Stromal cell of bone marrow (primary cell): Measurements from ENCODE around the gene FSTL4.

Experiments
- DNase-seq: peaks from one replicate; pipeline ENCODE4 v3.0.0-alpha.2; 2012; ENCODE audit warnings: low read depth

The FSTL4 gene

GRCh38 chr5:133426264-133426663 lies 186.1 kb downstream of the FSTL4 start:
- DNase-seq: no peak

GRCh38 chr5:133425764-133426163 lies 186.6 kb downstream of the FSTL4 start:
- no peak for DNase-seq

- DNase-seq: no peak
These were observed 187.1 kb downstream of the FSTL4 start for GRCh38 chr5:133425222-133425621.

DNA sequence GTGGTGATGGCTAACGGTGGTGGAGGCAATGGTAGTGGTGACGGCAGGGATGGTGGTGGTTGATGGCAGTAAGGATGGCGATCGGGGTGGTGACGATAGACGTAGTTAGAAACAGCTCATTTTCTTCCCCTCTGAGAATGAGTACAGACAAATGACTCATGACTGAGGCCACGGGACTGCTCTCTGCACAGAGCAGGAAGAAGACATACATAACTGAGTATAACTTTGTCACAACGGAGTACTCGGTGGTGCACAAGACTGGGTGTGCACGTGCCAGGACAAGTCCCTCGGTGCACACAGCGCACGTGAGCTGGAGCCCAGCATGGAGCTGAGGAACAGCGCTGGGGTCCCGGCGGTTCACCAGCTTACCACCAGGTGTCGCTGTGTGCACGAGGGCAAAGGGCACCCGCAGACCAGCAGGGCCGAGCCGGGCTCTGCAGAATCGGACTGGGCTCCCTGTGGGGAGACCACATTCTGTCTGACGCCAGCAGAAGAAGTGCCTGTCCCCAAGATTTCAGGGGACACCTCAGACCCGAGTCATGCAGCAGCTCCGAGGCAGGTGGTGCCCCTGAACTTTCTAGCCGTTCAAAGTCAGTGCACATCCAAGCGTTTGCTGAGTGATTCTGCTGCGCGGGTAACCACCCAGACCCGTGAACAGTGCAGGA lies 188.6 kb downstream of the FSTL4 start:
- peak; percentile 23 for DNase-seq

DNA sequence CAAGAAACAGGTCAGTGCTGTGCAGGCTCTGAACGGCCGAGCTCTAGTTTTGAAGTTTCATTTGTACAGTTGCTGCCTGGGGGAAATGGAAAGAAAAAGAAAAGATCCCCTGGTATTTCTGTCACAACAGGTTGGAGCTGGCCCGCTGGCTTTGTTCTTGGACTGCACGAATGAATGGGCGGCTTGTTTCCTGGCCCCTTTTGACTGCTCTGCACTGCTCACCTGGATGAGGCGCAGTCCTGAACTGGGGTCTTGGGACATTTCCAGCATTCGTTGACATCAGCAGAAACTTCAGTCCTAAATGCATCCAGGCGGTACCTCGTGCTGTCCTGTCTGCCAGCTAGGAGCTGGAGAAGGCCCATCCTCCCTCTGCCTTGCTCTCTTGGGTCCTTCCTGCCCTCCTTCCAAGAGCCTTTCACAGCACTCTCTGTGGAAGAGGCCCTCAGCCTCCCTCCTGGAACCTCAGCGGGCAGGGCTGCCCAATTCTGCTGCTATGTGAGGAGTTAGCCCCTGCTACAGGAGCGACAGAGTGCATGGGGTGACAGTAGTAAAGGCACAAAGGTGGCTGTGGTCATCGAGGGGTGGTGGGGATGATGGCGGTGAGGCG lies 189.2 kb downstream of the FSTL4 start:
- DNase-seq: no peak

DNA sequence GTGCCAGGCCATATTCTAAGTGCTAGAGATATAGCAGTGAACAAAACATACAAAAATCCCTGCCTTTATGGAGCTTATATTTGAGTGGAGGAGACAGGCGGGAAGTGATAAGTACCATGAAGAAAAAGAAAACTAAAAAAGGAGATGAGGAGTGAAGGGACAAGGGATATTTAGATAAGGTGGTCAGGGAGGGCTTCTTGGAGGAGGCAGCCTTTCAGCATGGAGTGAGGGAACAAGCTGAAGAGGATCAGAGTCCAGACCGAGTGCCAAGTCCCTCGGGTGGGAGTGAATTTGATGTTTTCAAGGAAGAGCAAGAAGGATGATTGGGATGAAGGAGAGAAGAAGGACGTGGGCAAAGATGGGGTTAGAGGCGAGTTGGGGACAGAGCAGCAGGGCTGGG lies 190.5 kb downstream of the FSTL4 start:
- DNase-seq: no peak

DNA sequence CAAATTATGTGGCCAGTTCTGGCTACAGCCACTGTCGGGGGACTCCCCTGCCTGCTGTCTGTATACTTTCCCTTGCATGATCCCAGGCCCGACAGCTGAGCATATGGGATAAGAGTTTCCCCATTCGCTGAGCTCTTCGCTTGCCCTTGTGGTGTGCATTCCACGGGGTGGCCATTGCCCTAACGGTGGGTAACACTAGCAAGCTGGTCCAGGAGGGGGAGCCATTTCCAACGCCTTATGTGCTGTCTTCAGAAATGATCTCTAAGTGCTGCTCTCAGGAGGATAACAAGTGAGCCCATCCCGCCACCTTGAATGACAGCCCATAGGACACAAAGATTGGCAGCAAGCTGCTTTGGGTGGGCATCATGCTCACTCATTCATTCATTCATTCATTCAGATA lies 190.9 kb downstream of the FSTL4 start:
- no peak for DNase-seq

DNA sequence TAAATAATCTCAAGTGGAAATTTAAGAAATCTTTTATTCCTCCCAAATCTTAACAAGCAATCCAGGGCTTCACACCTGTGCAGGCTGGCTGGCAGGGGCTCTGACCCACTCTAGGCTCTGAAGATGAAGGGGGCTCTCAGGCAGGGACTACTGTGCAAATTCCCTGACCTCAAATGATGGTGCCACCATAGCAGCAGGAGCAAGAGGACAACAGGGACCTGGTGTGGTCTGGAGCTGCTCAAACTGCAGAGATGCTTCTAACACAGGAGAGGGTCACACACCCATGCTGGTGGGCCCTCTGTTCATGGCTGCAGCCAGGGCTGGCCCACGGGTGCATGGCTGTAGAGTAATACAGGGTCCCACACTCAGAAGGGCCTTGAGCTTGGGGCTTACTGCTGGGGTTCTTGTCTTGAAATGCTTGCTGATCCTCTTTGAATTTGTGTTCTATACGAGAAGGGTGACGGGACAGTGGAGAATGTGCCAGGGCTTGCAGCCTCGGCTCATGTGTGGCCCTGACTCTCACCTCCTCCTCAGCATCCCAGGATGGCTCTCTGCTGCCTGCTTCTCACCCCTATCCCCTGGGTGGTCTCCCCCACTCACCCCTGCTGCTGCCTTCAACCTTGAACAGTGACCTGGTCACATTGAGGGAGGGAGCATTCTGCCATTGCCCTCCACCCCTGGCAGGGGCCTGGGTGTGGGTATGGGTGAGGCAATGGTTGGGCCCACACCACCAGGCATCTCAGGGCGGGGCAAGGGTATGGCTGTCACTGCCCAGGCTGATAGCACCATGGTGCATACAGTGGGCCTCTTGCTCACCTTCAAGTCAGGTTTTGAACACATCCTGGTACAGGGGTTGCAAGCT lies 191.7 kb downstream of the FSTL4 start:
- no peak for DNase-seq

DNA sequence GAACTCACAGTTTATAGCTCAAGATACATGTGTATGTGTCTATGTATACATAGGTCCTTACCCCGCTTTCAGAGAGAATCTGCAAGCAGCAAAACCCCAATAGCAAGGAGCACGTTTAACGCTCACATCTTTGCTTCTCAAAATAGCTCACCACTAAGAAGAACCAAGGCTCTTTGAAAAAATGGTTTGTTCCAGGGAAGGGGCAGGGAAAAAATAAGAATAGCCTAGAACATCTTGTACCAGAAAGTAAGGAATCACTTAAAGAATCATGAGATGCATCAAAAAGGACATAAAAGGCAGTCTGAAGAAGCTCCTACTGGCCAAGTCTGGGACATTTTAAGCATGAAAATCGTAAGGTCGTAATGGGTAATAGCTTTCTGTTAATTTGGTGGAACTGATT lies 196.4 kb downstream of the FSTL4 start:
- DNase-seq: no peak

DNA sequence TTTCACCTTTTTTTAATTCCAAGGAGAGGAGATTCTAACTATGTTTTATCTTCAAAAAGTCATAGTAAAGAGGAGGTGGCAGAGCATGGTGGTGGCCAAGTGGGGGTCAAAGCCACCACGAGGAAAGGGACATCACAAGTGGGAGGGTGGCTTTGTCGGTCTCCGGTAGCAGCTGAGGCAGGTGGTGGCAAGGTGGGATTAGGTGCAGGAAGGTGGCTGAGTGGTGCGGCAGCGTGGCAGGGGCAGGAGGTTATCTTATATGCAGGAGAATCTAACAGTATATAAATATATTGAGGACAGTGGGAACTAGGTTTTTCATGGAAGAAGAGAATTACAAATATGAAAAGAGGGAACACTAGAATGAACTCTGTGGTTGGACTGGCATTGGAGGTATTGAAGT lies 196.8 kb downstream of the FSTL4 start:
- DNase-seq: no peak

DNA sequence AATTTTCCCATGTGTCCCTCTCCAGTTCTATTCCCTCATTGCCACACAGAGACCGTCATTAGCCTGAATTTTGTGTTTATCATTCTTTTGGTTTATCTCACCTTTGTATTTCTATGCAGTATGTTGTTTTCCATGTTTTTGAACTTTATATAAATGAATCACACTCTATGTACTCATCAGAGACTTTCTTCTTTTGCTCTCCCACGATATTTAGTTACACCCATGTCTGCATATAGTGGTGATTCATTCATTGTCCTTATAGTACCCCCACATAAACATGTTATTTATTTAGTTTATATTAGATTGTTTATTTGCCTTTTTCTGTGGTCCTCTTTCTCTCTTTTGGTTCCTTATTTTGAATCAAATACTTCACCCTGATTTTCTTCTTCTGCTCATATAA lies 199.7 kb downstream of the FSTL4 start:
- DNase-seq: no peak

- no peak for DNase-seq
These were observed 202.0 kb downstream of the FSTL4 start for GRCh38 chr5:133410335-133410828.

DNA sequence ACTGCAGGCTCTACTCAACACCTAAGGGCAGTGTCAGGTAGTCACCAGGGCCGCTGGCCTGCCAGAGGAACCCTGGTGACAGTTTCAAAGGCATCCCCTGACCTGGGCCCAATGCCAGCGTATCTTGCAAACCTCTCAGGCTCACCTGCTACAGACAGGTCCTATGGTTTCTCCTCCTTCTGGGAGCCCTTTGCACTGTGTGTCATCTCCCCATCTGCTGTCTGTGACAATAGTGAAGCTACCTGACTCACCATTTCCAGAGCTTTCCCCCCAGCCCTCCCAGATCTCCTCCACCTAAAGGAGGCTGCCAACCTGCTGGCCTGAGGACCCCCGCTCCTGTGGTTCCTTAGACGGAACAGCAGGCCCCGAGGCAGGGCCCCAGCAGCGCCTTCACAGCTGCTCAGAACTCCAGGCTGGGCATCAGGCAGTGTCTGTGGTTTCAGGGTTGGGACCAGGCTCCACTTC lies 203.1 kb downstream of the FSTL4 start:
- DNase-seq: no peak

DNA sequence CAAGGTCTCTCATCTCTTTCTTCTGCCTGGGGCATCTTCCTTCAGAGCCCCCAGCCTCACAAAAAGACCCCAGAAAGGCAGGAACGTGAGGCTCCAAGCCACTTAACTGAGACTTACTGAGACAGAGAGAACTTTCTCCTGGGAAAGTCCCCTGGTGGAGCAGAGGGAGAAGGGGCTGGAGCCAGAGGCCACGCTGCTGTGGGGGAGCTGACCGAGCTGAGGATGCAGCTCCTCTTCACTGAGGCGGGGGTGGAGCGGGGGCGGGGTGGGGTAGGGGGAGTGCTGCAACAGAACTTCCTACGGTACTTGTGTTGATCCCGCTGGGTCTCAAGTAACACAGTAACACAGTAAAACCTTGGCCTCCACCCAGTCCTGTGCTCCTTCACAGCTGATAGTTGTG lies 204.0 kb downstream of the FSTL4 start:
- DNase-seq: no peak

GRCh38 chr5:133406977-133407632 lies 205.2 kb downstream of the FSTL4 start:
- no peak for DNase-seq

- no peak for DNase-seq
These were observed 205.9 kb downstream of the FSTL4 start for GRCh38 chr5:133406208-133406976.

- no peak for DNase-seq
These were observed 206.9 kb downstream of the FSTL4 start for GRCh38 chr5:133405275-133406034.

DNA sequence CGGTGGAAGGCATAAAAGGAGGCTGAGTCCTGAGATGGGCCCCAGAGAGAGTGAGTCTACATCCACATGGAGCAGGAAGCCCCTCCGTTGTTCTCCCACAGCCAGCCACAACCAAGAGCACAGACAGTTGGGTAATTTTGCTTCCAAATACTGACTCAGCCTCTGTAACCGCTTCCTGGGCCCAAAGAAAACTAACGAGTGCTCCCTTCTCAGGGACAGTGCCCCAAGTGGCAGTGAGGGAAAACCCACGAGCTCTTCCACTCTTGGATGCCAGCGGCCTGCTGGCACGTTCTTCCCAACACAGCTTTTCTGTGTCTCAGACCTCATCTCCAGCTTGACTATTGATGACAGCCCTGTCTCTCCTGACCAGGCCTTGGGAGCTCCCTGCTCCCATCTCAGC lies 207.6 kb downstream of the FSTL4 start:
- DNase-seq: no peak

GRCh38 chr5:133403741-133404364 lies 208.5 kb downstream of the FSTL4 start:
- DNase-seq: no peak

DNA sequence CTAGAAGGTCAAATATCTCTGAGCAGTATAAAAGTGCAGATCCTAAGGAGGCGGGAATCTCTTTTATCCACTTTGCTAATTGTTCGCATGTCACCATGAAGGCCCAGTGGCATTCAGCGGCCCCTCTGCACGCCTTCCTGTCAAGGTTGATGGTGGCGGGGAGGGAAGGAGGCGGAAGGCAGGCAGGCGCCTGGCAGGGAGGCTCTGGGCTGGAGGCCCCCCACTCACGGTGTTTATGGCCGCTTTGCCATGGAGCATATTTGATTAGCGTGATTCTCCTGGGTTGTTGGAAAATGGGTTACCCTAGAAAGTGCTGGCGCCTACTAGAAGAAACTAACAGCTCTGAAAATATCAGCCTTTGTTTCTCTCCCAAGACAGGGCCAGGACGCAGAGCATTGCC lies 209.6 kb downstream of the FSTL4 start:
- no peak for DNase-seq
